Fibroblast of the aortic adventitia (primary cell): ENCODE measurements around the gene EDC3. TPM values are rescaled to one million over a fixed set of nuclear protein-coding genes. Genes with fewer than 3 reads are reported as not detected.
"Not testable (repeated sequence)": the region's sequence is repeated elsewhere in the genome, so short reads cannot be mapped to it uniquely, and the experiment has no call there.

ENCODE experiments used
- DNase-seq: peaks from one replicate; pipeline ENCODE4 v3.0.0-alpha.2; 2010; ENCODE audit warnings: low read depth
- H3K4me3 ChIP-seq: 2 replicates; pipeline ENCODE4 v1.5.1; 2011; ENCODE audit warnings: low read depth, mild to moderate bottlenecking, control low read depth, low read length, moderate library complexity
- CTCF ChIP-seq: IDR thresholded peaks from 2 replicates; pipeline ENCODE4 v1.5.1; 2011; ENCODE audit warnings: mild to moderate bottlenecking, low read length, control low read depth, inconsistent platforms; ENCODE audit not compliant: insufficient read depth
- total RNA-seq: library from RNA; depleted of rRNA; stranded (reverse); fragments of >200 nt; gene quantifications from 2 replicates; pipeline ENCODE4 v1.2.3, GENCODE V29; 2012; ENCODE audit warnings: low replicate concordance

Gene EDC3
- total RNA-seq, 1 donor = 11.3 TPM

- no peak for TF ChIP-seq CTCF
- no peak overlapping the region for H3K4me3 ChIP-seq
- DNase-seq = no peak
Observed at GRCh38 chr15:74664670-74665069, 31.2 kb downstream of the EDC3 start.

GRCh38 chr15:74664028-74664616, 31.7 kb downstream of the EDC3 start:
- H3K4me3 ChIP-seq = no peak overlapping the region
- TF ChIP-seq CTCF = no peak
- peak; percentile 77 for DNase-seq

- no peak for TF ChIP-seq CTCF
Observed at GRCh38 chr15:74663303-74664027, 32.4 kb downstream of the EDC3 start.

GRCh38 chr15:74662064-74662860, 33.6 kb downstream of the EDC3 start:
- TF ChIP-seq CTCF = no peak
- H3K4me3 ChIP-seq = no peak overlapping the region
- no peak for DNase-seq

More at GRCh38 chr15:74663303-74664027, 32.4 kb downstream of the EDC3 start:
- H3K4me3 ChIP-seq = no peak overlapping the region
- no peak for DNase-seq

DNA sequence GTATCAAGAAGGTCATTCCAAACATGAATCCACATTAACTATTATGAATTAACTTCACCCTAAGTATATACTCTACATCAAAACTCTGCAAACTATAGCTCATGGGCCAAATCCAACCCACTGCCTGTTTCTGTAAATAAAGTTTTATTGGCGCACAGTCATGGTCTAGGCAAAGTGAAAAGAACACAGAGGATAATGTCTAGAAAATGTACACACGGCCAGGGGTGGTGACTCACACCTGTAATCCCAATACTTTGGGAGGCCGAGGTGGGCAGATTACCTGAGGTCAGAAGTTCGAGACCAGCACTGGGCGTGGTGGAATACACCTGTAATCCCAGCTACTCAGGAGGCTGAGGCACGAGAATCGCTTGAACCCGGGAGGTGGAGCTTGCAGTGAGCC, 34.5 kb downstream of the EDC3 start:
- H3K4me3 ChIP-seq, DNase-seq: not testable (repeated sequence)

GRCh38 chr15:74657846-74658245, 38.0 kb downstream of the EDC3 start:
- DNase-seq = peak; percentile 36
- H3K4me3 ChIP-seq = no peak overlapping the region
- TF ChIP-seq CTCF = no peak

DNA sequence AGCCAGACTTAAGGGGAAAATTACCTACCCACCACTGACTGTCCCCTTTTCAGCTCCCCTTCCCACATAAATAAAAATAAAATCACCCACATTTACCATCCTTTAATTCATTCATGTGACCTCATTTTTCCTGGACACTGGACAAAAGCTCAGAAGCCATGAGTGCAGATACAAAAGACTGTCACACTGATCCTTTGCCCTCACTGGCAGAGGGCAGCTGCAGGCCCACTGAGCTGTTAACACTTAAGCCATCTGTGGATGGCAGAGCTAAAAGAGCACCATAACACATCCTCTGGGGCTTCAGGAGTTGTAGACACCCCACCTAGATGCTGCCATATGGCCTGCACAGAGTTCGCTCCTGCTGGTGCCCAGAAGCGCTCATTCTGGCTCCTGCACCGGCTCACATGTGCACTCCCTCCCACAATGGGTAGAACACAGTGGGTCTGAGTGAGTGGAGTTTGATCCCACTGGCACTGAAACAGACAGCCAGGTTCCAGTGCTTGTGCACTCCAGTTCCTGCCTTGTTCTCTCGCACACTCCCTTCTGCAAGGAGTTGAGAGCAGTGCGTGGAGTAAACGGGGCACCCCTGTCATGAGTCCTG, 38.8 kb downstream of the EDC3 start:
- no peak overlapping the region for H3K4me3 ChIP-seq
- no peak for TF ChIP-seq CTCF
- DNase-seq = no peak
